Esophagus muscularis mucosa (tissue), 3 donors: ENCODE measurements around the gene COBL.

Source experiments
- CTCF ChIP-seq, 3 experiments: fragments of 200-600 bp in 2 of 3; fragments of 450-650 bp in 1 of 3; sonication (generic) in 2 of 3; IDR thresholded peaks; one replicate each; pipeline ENCODE4 v1.5.1; 2017 to 2019; ENCODE audit warnings: antibody characterized with exemption in 3 of 3, mild to moderate bottlenecking in 2 of 3, moderate library complexity in 1 of 3
- POLR2A ChIP-seq: fragments of 450-650 bp; IDR thresholded peaks from one replicate; pipeline ENCODE4 v1.6.1; 2017; ENCODE audit warnings: antibody characterized with exemption, moderate library complexity, mild to moderate bottlenecking, low read depth
- POLR2AphosphoS5 ChIP-seq, 2 donors: sonication (generic); formaldehyde crosslinking; IDR thresholded peaks; one replicate each; pipeline ENCODE4 v1.6.1; 2017; ENCODE audit warnings: antibody characterized with exemption in 2 of 2

DNA sequence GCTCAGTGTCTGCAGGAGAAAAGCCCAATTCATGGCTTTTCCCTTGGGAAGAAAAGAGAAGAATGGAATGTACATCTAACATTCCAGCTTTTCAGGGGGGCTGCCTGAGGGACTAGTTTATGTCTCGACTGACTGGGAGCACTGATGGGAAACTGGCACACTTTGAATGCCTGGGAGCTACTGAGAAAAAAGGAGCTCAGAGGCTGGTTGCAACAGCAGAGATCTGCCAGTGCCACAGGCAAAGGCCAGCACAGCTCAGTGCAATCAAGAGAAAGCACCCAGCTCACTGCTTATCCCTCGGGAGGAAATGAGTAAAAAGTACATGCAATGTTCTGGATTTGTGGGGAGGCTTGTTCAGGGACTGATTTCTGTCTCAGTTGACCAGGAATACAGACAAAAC, 226.2 kb downstream of the COBL start:
- TF ChIP-seq POLR2AphosphoS5 (IDR thresholded peaks at IDR 0.05): no peak
- TF ChIP-seq CTCF (IDR thresholded peaks at IDR 0.05): no peak
- no peak for TF ChIP-seq POLR2A
